CD4-positive, alpha-beta T cell (primary cell): Measurements from ENCODE around the gene IFI35. TPM values are rescaled to one million over a fixed set of nuclear protein-coding genes. Genes with fewer than 3 reads are reported as not detected.

Experiments
- ATAC-seq: fragments of 200-7000 bp; cut with Tn5 transposase; one replicate; pipeline ENCODE4 v1.10.0; 2022; ENCODE audit warnings: mild to moderate bottlenecking; ENCODE audit not compliant: poor library complexity
- CTCF ChIA-PET: fragments of 350-600 bp; sonication (Branson Sonifier 250); formaldehyde crosslinking; loops from one replicate; lab custom pipeline; 2021; ENCODE audit warnings: antibody characterized with exemption, inconsistent platforms; lab: Charles Lee
- POLR2A ChIA-PET: fragments of 350-600 bp; sonication (Branson Sonifier 250); formaldehyde crosslinking; loops from one replicate; lab custom pipeline; 2021; ENCODE audit warnings: antibody characterized with exemption, inconsistent platforms; lab: Charles Lee
- DNase-seq, 14 experiments: peaks; one replicate each; pipeline ENCODE4 v3.0.0-alpha.2; 2013 to 2020; ENCODE audit warnings: mixed read lengths in 2 of 14
- H3K27ac ChIP-seq, 2 donors: one replicate each; pipeline versions ENCODE4 v1.5.1 to v1.7.0; 2013; ENCODE audit warnings: low read length in 2 of 2, low read depth in 1 of 2, mild to moderate bottlenecking in 1 of 2
- H3K27me3 ChIP-seq, 2 experiments: 1 replicate in 1 of 2; 2 replicates in 1 of 2; pipeline versions ENCODE4 v1.6.1 to v1.7.0; 2013; ENCODE audit warnings: low read length in 2 of 2, control low read depth in 1 of 2, mild to moderate bottlenecking in 1 of 2, moderate library complexity in 1 of 2; ENCODE audit not compliant: insufficient read depth in 2 of 2, control insufficient read depth in 1 of 2
- H3K36me3 ChIP-seq: one replicate; pipeline ENCODE4 v1.6.1; 2013; ENCODE audit warnings: low read length, control low read depth; ENCODE audit not compliant: insufficient read depth
- H3K4me1 ChIP-seq: one replicate; pipeline ENCODE4 v1.6.1; 2013; ENCODE audit warnings: low read length, control low read depth; ENCODE audit not compliant: insufficient read depth
- H3K4me3 ChIP-seq: one replicate; pipeline ENCODE4 v1.5.1; 2013; ENCODE audit warnings: mild to moderate bottlenecking, low read length, moderate library complexity
- H3K9me3 ChIP-seq, 2 experiments: 1 replicate in 1 of 2; 2 replicates in 1 of 2; pipeline versions ENCODE4 v1.6.1 to v1.7.0; 2013; ENCODE audit warnings: low read length in 2 of 2, mild to moderate bottlenecking in 2 of 2, control low read depth in 1 of 2, moderate library complexity in 1 of 2; ENCODE audit not compliant: control insufficient read depth in 1 of 2, insufficient read depth in 1 of 2
- H3K27ac Mint-ChIP-seq: one replicate; pipeline ENCODE4 v1.8.0; 2020; ENCODE audit warnings: mixed read lengths
- H3K27me3 Mint-ChIP-seq: one replicate; pipeline ENCODE4 v1.8.0; 2021; ENCODE audit warnings: mixed read lengths
- H3K36me3 Mint-ChIP-seq: one replicate; pipeline ENCODE4 v1.8.0; 2021; ENCODE audit warnings: low read depth, mixed read lengths
- H3K4me1 Mint-ChIP-seq: one replicate; pipeline ENCODE4 v1.8.0; 2021; ENCODE audit warnings: low read depth, mixed read lengths
- H3K4me3 Mint-ChIP-seq: one replicate; pipeline ENCODE4 v1.8.0; 2020; ENCODE audit warnings: mild to moderate bottlenecking, mixed read lengths
- H3K9me3 Mint-ChIP-seq: one replicate; pipeline ENCODE4 v1.8.0; 2020; ENCODE audit warnings: mixed read lengths
- CTCF ChIP-seq: fragments of 200-600 bp; IDR thresholded peaks from one replicate; pipeline ENCODE4 v1.8.0; 2022; ENCODE audit warnings: antibody characterized with exemption, mild to moderate bottlenecking
- intact Hi-C, 2 experiments: fragments of 100-400 bp; cut with DNase I in 1 of 2; cut with micrococcal nuclease in 1 of 2; formaldehyde crosslinking; loops; one replicate each; pipeline versions ENCODE4 v1.15.1 to v1.9.0; 2023 to 2025; cut with DNase I, micrococcal nuclease
- polyA plus RNA-seq, 2 donors: library from polyadenylated mRNA; unstranded; fragments of 120-200 nt; gene quantifications; one replicate each; pipeline ENCODE4 v1.2.1, GENCODE V29; 2013
- total RNA-seq, 174 experiments: library from RNA in 2 of 174; stranded (reverse) in 2 of 174; gene quantifications; one replicate each; pipeline ENCODE4 v1.2.3 and lab custom pipeline; 2021 to 2026

Gene IFI35
- total RNA-seq: 10 to 100 TPM; 23.0 to 24.7 TPM
- polyA plus RNA-seq (2013, experiment 1 of 2): 35.7 TPM
- 31.6 TPM for polyA plus RNA-seq (2013, experiment 2 of 2)
- total RNA-seq (lab: John Stamatoyannopoulos, UW): 10.3 to 126 (median 24.4) reads per million in 172 experiments

DNA sequence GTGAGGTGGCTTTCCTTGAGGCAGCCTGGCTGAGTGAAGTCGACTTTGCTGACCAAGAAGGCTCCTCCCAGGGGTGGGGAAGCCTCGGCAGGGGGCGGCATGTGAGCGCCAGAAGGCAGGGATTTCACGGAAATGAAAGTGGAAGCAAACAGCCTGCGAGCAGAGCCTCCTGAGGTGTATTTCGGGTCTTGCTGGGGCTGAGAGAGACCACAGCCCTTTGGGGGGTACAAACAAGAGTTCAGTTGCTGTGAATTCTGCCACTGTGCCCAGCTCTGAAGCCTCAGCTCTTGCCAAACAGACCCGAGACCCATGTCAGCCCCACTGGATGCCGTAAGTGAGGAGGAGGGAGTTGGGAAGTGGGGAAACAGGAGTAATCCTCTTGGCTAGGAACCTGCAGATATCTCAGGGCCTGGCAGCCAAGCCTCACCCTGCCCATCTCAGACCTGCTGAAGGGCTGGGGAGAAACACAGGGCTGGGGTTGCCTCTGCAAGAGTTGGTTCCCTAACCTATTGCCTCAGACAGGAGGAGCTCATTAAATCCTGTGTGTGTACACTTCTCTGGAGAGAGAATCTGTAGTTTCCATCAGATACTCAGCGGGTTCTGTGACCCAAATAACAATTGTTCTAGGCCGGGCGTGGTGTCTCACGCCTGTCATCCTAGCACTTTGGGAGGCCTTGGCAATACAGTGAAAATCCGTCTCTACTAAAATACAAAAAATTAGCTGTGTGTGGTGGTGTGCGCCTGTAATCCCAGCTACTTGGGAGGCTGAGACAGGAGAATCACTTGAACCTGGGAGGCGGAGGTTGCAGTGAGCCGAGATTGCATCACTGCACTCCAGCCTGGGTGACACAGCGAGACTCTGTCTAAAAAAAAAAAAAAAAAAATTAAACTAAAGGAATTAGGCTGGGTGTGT lies at the start of gene IFI35:
IFI35 (plus strand) TSS at position 146 of the 913 bp plus-strand sequence; CDS start at position 310, 164 bp downstream.
- TF ChIP-seq CTCF: peak; percentile 72
- ChIA-PET CTCF (interaction anchor here (1.0 to 1.7 kb wide), 4 partner anchors 9 to 477 kb away, joined by 4 to 14 read pairs (median 6); partner anchors contain the start of genes DHX8, NBR1, PTGES3L and RPL27), POLR2A (interaction anchor here (0.6 to 2.9 kb wide), 11 partner anchors 9 to 382 kb away, joined by 3 to 58 read pairs (median 5); partner anchors contain the start of genes NBR1, RND2, RPL27 and TMEM106A)
- peaks cover 33% of the 10 kb centered on the region for H3K4me1 ChIP-seq
- H3K4me3 ChIP-seq: peak within 1 kb of the TSS; percentile 93
- Mint-ChIP-seq H3K4me1 (peaks cover 18% of the 10 kb centered on the region), H3K27ac (peak within 1 kb of the TSS; percentile 92), H3K27me3 (no peaks in the 10 kb centered on the region), H3K9me3 (no peaks in the 10 kb centered on the region), H3K36me3 (peaks cover 43% of the 10 kb centered on the region), H3K4me3 (peak within 1 kb of the TSS; percentile 99)
- no peaks in the 10 kb centered on the region for H3K9me3 ChIP-seq
- DNase-seq (peak; percentile 77 to 91 (median 83)), ATAC-seq (peak; percentile 99)
- H3K36me3 ChIP-seq: peaks cover 27% of the 10 kb centered on the region
- no peaks in the 10 kb centered on the region for H3K27me3 ChIP-seq
- peak within 1 kb of the TSS; percentile 75 to 88 for H3K27ac ChIP-seq
- intact Hi-C loops: loop anchor here (1.0 to 5.0 kb wide), 5 partner anchors 14 to 332 kb away; partner anchors contain the start of gene TMEM106A (in 1 of the 2)

- CTCF ChIA-PET: interaction anchor here (0.8 to 1.0 kb wide), 2 partner anchors 16 to 34 kb away, joined by 3 to 9 read pairs; partner anchors contain the start of genes RPL27 and RUNDC1
Measured at GRCh38 chr17:42964161-42964932, 42.2 kb upstream of the IFI35 start, which contains the start of gene AARSD1. TSS of gene AARSD1 (minus strand) at chr17:42964454. CDS start at chr17:42964440, 14 bp downstream.

More at GRCh38 chr17:42964161-42964932, 42.2 kb upstream of the IFI35 start, which contains the start of gene AARSD1:
- Mint-ChIP-seq H3K27me3 (no peaks in the 10 kb centered on the region), H3K9me3 (no peaks in the 10 kb centered on the region), H3K4me1 (peaks cover 14% of the 10 kb centered on the region), H3K27ac (peak within 1 kb of the TSS; percentile 79), H3K4me3 (peak within 1 kb of the TSS; percentile 86), H3K36me3 (peaks cover 42% of the 10 kb centered on the region)
- POLR2A ChIA-PET: interaction anchor here (1.0 to 1.8 kb wide), 4 partner anchors 34 to 404 kb away, joined by 3 to 10 read pairs (median 4); partner anchors contain the start of genes BECN1 and RPL27
- H3K27me3 ChIP-seq: no peaks in the 10 kb centered on the region
- no peak for TF ChIP-seq CTCF
- no peaks in the 10 kb centered on the region for H3K9me3 ChIP-seq
- ATAC-seq: peak; percentile 98
- peak; percentile 82 to 96 (median 86) for DNase-seq
- H3K4me3 ChIP-seq: peak within 1 kb of the TSS; percentile 73
- H3K4me1 ChIP-seq: peaks cover 20% of the 10 kb centered on the region
- intact Hi-C loops: loop anchor here in 1 of 2 experiments (1.0 to 2.0 kb wide), 2 partner anchors 17 to 32 kb away; no protein-coding TSS in a partner anchor
- H3K27ac ChIP-seq: peak within 1 kb of the TSS; percentile 38 to 54
- peaks cover 29% of the 10 kb centered on the region for H3K36me3 ChIP-seq
